Stimulated activated CD4-positive, alpha-beta T cell treated with anti-CD3 and anti-CD28 coated beads, Interleukin-4, amount 100 ng/mL, for 1 hour (primary cell): ENCODE measurements around the gene MICALL1.

Experiments
- DNase-seq: peaks from one replicate; pipeline ENCODE4 v3.0.0-alpha.2; 2020

The MICALL1 gene

DNA sequence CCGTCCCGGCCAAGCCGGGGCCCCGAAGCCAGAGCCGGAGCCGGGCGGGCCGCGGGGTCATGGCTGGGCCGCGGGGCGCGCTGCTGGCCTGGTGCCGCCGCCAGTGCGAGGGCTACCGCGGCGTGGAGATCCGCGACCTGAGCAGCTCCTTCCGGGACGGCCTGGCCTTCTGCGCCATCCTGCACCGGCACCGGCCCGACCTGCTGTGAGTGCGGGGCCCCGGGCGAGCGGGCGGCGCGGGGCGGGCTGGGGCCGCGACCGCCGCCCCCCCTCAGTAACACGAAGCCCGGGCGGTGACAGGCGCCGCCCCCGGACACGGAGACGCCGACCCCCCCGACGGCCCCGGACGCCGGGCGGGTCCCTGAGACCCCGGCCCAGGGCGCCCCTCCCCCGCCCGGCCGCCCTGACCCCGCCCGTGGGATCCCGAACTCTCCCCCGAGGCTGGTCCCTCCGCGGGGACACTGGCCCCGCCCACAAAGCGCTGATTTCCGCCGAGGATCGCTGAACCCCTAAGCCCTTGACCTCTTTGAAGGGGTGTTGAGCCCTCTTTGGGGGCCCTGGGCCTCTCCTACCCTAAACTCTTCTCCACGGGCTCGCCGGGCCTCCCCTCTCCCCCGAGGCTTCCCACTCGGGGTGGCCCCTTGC is 389 bp downstream of the MICALL1 start:
- peak; percentile 35 for DNase-seq

DNA sequence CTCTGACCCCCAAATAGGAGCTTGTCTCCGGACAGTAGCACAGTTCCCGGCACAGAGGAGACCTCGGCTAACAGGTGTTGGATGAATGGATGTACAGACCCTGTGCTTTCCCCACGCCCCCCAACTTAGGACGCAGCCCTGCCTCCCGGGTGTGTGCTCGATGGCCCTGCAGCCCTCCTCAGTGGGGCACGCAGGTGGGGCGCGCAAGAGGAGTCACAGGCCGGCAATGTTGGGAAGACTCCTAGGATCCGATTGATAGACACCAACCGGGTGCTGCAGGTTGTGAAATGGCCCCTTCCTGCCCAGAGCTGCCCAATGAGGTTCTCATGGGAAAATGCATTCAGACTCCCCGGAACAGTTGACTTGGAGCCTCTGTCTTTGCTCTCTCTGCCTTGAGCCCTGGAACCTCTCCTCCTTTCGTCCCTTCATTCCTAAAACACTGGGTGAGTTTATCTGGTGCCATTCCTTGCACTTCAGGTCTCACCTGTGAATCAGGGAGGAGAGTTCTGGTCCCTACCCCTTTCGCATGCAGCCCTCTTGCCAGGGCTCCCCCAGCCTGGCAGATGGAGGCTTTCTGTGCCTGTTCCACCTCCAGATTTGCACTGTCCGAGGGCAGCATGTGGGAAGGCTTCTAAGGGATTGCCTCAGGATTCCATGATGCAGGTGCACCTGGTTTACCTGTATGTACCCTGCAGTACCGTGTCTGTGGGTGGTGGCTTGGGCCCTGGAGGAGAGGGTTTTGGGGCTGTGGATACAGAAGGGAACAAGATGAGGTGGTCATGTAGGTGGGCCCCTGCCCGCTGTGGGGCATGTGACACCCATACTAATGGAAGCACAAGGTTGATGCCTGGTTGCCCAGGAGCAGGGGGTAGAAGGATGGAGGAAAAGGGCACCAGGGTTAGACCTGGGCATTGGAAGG is 1.2 kb downstream of the MICALL1 start:
- DNase-seq: no peak

DNA sequence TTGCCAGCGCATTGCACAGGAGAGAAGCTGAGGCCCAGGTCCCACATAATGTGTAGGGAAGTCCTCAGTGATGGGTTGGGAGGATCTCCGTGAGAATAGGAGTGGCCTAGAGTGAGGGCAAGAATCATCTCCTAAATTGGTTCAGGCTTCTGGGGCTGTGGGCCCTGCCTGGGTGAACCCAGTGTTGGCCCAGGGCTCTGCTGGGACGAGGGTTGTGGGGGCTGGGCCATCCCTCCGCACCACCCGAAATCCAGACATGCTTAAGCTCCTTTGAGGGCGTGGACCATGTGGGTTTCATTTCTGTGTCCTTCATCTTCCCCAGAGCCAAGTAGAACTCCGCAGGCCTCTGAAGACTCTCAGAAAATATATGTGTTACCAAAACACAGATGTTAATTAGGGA is 3.7 kb downstream of the MICALL1 start:
- no peak for DNase-seq

DNA sequence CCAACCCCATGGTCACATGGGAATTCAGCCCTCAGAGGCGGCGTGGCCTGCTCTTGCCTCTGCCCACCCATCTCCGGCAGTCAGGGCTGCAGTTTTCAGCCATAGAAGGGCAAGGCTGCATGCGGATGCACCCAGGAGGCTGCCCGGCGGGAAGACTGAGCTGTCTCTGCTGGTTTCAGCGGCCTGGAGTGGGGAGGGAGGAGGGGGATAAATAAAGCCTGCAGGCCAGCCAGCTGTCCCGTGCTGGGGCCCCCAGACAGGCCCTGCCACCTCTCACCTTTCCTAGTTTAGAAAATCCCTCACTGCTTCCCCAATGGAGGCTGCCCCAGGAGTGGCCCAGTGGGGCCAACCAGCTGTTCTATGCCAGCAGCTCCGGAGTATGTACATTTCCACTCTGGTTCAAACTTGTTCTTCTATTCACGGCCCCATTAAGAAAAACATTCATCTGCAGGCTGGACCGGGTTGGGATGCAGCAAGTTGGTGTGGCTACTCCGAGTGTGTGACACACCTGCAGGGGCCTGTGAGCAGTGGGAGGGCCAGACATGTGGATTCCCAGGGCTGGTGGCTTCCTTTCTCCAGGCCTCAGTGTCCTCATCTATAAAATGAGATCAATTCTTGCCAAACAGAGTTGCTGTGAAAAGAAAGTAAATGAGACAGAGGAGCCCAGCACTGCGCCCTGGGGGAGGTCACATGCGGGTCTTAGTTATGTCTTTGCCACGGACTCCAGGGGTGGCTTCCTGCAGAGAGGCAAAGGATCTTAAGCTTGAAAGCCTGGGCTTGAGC is 5.0 kb downstream of the MICALL1 start:
- DNase-seq: no peak

DNA sequence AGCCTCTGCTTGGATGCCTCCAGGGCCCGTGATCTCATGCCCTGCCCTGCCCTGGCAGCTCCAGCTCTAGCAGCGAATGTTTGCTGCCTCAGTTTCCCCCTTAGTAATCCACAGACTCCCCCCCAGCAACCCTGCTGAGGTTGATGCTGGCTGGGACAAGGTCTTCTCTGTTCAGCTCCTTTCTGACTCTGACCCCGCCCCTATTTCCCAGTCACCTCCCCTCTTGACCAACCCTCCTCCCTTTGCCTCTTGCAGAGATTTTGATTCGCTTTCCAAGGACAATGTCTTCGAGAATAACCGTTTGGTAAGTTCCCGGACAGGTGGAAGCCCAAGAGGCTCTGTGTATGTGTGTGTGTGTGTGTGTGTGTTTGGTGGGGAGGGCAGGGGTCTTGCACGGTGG is 5.6 kb downstream of the MICALL1 start:
- DNase-seq: no peak

DNA sequence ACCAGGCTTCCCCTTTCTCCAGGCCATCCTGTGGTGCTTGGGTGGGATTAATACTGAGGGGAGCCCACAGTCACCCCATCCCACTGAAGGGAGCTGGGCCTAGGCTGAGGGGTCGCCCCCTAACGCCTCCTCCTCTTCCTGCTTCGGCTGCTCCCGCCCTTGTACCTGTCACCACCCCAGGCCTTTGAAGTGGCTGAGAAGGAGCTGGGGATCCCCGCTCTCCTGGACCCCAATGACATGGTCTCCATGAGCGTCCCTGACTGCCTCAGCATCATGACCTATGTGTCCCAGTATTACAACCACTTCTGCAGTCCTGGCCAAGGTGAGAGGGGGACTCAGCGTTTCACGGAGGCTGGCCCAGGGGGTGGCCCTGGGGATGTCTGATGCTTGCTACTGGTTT is 6.1 kb downstream of the MICALL1 start:
- DNase-seq: no peak

DNA sequence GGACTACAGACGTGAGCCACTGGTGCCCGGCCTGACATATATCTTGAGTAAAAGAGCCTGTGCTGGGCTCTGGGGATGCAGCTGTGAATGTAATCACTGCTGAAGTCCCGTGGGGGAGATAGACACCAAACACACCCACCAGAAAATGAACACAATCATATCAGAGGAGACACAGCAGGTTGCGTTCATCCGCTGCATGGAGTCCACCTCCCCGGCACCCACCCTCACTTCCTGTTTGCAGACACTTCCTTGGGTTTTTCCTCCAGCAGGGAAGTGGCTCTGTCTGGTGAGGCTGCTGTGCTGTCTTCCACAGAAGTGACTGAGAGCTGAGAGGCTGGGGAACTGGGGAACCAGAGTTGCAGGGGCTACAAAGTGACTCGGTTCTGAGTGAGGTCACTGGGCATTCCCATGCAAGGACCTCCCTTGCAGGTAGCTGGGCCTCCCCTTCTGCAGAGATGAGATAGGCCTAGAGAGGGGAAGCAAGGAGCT is 7.2 kb downstream of the MICALL1 start:
- no peak for DNase-seq

DNA sequence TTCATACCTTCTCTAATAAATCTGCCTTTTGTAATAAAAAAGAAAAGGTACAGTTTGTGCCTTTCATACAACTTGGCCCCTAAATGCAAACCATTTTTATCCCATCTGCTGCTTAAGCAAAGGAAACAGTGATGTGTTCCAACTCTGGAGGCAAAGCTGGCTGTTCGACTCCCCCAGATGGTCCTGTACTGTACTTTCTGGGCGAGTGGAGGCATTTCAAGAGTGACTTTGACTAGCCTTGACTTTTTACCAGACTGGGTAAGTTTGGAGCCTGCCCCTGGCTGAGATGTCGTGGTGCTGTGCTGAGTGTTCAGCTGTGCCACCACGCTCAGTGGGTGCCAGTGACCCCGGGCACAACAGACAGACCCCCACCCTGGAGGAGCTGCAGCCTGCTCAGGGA is 10.2 kb downstream of the MICALL1 start:
- DNase-seq: no peak

DNA sequence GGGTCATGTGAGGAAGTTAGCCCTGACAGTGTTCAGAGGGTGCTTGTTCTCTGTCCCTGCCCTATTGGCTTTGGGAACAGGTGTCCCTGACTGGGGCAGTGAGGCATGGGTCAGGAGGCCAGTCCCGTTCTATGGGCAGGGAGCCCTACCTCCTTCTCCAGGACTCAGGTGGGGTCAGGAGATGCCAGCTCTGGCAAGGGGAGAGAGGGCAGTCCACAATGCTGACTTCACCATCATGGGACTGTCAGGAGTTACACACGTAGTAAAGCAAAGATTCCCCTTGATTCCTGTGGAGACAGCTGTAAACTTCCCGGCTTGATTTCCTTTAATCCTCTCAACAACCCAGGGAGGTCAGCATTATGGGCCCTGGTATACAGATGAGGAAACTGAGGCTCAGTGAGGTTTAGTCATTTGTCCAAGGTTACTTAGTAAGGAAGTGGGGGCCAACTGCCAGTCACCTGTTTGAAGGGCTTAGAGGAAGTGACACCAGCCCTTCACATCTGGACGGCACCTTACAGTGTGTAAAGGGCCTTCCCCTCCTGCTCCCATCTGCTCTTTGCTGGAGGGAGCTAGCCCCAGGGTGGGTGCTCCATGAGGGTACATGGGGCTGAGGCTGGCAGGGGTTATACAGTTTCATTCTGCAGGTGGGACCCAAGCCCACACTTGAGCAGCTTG is 11.9 kb downstream of the MICALL1 start:
- no peak for DNase-seq

DNA sequence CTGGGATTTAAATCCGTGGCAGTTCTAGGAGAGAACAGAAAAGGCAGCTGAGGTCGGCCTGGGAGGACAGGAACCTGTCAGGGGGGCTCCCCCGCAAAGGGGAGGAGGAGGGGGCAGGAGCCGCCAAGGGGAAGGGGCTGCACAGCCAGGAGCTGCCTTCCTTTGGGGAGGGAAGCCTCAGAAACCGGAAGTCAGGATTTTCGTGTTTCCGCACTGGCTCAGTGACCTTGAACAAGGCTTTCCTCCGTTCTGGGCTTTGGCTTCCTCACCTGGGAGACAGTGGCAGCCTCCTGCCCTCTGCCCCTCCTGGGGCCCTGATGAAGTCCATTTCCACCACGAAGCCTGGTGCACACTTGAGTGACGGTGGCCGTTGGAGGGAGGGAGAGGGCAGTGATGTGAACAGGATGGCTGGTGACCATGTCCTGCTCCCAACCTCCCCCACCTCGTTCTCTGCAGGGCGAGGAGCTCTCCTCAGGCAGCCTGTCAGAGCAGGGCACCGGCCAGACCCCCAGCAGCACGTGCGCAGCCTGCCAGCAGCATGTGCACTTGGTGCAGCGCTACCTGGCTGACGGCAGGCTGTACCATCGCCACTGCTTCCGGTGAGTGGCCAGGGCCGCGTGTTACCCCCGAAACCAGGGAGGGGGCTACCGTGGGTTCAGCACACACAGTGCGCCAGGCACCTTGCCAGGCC is 12.6 kb downstream of the MICALL1 start:
- DNase-seq: no peak

DNA sequence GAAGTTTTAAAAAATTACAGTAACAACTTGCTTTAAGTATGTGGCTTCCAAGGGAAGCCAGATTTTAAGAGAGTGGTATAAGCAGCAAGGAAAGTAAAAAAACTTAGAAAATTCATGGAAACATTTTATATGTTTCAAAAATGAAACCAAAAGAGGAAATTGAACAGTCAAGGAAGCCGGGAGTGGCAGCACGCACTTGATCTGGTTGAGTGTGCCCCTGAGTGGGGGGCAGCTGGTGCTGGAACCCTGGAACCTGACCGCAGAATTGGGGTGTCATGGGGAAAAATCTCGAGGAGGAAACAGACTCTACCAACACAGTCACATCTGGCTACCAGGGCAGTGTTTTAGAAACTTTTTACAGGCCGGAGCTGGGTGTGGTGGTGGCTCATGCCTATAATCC is 14.0 kb downstream of the MICALL1 start:
- DNase-seq: no peak

DNA sequence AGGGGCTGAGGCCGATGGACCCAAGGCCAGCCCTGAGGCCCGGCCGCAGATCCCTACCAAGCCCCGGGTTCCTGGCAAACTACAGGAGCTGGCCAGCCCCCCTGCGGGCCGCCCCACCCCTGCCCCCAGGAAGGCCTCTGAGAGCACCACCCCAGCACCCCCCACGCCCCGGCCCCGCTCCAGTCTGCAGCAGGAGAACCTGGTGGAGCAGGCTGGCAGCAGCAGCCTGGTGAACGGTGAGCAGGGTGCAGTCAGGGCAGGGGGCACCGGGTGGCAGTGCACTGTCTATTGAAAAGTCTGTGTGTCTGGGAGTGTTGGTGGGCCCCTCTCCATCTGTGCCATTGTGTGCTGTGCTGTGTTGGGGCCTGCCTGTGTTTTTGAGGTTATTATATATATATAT is 16.1 kb downstream of the MICALL1 start:
- no peak for DNase-seq

DNA sequence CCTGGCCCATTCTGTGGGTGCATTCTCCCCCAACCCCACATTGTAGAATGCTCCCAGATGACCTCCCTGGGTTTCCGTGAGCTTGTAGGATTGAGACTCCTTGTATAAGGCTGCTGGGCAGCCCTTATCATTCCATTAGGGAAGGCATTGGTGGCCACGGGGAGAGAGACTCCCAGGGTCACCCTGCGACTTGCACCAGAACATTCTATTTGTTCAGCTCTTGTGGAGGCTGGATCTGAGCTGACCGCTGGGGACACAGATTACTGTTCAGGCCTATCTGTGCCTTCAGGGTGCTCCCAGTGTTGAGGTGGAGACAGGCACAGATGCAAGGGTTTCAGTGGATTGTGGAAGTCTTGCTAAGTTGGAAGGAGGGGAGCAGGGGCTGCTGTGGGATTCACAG is 17.8 kb downstream of the MICALL1 start:
- DNase-seq: no peak

DNA sequence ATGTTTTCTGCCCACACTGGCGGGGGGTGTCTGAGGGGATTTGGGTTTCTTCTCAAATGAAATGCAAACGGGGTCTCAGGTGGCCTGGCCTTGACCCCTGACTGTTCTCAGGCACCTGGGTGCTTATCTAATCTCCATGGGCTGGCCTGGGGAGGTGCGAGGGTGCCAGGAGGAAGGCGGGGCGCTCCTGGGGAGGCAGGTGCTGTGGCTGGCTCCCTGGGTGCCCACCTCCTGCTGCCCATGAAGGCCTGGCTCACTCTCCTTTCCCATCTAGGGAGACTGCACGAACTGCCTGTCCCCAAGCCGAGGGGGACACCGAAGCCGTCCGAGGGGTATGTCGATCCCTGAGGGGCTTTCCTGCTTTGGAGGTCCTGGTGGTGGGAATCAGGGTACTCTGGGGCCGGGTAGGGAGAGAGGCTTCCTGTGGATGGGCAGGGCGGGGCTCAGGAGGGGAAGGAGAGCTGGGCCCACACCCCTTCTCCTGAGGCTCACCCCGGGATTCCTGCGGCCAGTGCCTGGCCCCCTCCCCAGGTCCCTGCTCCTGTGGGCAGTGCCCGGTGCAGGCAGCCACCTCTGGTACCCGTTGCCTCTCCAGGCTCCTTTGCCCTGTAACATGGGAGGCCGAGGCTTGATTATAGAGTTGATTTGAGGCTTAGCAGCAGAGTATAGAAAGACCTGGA is 18.4 kb downstream of the MICALL1 start:
- DNase-seq: no peak

DNA sequence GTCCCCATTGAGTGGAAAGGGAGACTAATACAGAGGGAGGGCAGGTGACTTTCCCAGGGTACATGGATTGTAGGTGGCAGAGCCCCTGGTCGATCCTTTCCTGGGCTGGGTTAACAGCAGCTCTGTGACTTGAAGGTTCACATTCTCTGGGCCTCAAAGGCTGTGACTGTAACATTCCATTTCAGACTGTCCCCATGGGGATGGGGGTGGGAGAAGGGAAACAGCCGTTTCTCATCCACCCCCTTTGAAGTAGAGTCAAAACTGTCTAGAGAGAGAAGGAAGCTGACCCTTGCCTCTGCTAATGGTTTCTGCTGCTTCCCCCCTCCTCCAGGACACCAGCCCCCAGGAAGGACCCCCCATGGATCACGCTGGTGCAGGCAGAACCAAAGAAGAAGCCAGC is 19.2 kb downstream of the MICALL1 start:
- no peak for DNase-seq

DNA sequence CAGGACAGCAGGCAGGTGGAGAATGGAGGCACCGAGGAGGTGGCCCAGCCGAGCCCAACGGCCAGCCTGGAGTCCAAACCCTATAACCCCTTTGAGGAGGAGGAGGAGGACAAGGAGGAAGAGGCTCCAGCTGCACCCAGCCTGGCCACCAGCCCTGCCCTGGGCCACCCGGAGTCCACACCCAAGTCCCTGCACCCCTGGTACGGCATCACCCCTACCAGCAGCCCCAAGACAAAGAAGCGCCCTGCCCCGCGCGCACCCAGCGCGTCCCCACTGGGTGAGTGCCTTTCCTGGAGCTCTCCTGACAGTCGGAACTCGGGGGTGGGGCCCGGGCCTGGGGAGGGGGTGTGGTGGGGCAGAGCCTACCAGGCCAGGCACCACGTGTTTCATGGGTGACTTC is 19.7 kb downstream of the MICALL1 start:
- DNase-seq: no peak

DNA sequence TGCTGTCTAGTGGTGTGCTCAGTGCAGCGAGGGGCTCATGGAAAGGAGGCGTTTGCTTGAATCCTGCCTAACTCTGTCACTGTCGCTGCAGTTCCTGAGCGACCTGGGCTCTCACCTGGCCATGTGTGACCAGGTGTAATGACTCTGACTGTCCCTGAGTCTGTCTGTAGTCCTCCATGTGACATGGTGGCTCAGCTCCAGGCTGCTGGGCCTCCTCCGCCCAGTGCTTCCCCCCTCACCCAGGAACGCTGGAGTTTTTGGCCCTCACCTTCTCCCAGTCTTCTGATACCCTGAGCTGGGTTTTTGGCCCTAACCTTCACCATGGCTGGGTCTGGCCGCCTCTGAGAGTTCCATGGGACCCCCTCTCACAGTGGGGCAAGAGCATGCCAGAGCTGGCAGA is 20.3 kb downstream of the MICALL1 start:
- no peak for DNase-seq

DNA sequence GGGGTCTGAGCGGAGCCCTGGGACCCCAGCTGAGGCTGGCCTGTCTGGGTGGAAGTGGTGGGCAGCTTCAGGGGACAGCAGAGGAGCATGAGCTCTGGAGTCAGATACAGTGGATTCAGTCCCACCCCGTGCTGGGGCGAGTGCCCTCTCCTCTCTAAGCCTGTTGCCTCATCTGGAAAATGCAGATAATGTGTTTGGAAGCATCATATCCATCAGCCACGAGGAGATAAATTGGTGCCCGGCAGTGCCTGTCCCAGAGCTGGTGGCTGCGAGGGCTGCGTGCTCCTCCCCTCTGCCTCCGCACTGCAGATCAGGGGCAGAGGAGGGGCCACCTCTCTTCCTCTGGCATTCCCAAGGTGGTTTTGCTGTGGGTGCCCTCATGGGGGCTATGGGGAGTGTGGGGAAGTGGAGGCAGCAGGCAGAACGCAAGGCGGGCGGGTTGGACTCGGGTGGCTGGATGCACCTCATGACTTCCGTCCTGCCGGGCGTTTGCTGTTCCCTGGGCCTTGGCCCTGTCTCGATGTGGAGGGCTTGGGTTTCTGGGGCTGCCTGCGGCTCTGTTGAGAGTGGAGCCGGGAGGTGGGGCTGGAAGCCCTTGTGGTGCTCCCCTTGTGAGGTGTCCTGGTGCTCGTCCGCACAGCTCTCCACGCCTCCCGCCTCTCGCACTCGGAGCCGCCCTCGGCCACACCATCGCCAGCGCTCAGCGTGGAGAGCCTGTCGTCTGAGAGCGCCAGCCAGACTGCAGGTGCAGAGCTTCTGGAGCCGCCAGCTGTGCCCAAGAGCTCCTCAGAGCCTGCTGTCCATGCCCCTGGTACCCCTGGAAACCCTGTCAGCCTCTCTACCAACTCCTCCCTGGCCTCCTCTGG is 20.9 kb downstream of the MICALL1 start:
- no peak for DNase-seq

DNA sequence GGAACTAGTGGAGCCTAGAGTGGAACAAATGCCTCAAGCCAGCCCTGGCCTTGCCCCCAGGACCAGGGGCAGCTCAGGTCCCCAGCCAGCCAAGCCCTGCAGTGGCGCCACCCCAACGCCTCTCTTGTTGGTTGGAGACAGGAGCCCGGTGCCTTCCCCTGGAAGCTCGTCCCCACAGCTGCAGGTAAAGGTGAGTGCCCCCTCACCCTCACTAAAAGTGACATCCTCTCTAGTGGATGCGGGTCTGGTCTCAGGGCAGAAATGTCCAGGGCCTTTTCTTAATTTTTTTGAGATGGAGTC is 21.5 kb downstream of the MICALL1 start:
- DNase-seq: no peak

DNA sequence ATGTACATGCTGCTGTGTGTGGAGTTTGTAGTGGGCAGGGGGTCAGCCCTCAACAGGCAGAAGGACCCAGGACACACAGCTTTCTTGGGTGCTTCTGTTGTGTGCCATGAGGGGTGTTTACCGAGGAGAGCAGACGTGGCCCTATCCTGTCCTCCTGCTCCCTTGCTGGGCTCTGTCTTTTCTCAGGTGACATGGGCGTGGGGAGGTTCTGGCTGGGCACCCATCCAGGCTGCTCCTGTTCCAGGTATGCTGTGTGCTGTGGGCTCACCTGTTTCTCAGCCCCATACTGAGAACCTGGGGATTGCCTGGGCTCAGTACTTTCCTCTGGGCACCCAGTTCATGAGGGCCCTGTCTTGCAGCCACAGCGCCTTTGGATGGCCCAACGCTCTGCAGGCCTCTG is 23.3 kb downstream of the MICALL1 start:
- DNase-seq: no peak
